ENCODE data around the gene C10orf67. TPM values are rescaled to one million over a fixed set of nuclear protein-coding genes. Genes with fewer than 3 reads are reported as not detected.
A peak's percentile ranks its signal among the peaks of the same experiment; 100 is the strongest.

Gene C10orf67
- total and polyA plus RNA-seq, 11 donors: 0.12 to 1.00 (median 0.43) TPM

GRCh38 chr10:23196915-23197314, 147.7 kb downstream of the C10orf67 start:
- Histone ChIP-seq H3K4me3 (no peak overlapping the region), H3K36me3 (no peaks in the 10 kb centered on the region), H3K27me3 (peaks cover 40 to 99% (median 74%) of the 10 kb centered on the region in 9 donors), H3K27ac (no peak overlapping the region), H3K4me1 (peaks cover 0 to 35% (median 5%) of the 10 kb centered on the region in 12 donors), H3K9me3 (no peaks in the 10 kb centered on the region)
- ATAC-seq (no peak), DNase-seq (no peak)
- intact Hi-C loops (cut with DNase I): no loop called here
- TF ChIP-seq CTCF (IDR thresholded peaks at IDR 0.05): no peak
- TF ChIP-seq POLR2A (IDR thresholded peaks at IDR 0.05): no peak
- 8 to 19% (median 9%) methylated on average over 2 to 3 of the region's 3 CpGs for WGBS, 4 donors

GRCh38 chr10:23195846-23196600, 148.6 kb downstream of the C10orf67 start:
- Histone ChIP-seq H3K9me3 (no peaks in the 10 kb centered on the region), H3K4me1 (peaks cover 0 to 42% (median 6%) of the 10 kb centered on the region in 12 donors), H3K36me3 (no peaks in the 10 kb centered on the region), H3K27me3 (peaks cover 49 to 99% (median 76%) of the 10 kb centered on the region in 9 donors), H3K4me3 (no peak overlapping the region), H3K27ac (no peak overlapping the region)
- TF ChIP-seq CTCF (IDR thresholded peaks at IDR 0.05) (no peak), POLR2A (IDR thresholded peaks at IDR 0.05) (no peak)
- DNase-seq: no peak
- intact Hi-C loops (cut with DNase I): no loop called here
- ATAC-seq: no peak
- 3 to 5% (median 4%) methylated on average over 13 of the region's 13 CpGs for WGBS, 4 donors

- 3 to 6% (median 3%) methylated on average over 48 to 70 of the region's 70 CpGs for WGBS, 4 donors
- intact Hi-C loops (cut with DNase I): no loop called here
- Histone ChIP-seq H3K27me3 (peaks cover 53 to 97% (median 74%) of the 10 kb centered on the region in 9 donors), H3K36me3 (no peaks in the 10 kb centered on the region), H3K4me3 (peak overlapping the region in 11 of 12 donors; percentile 3 to 21 (median 14)), H3K9me3 (no peaks in the 10 kb centered on the region), H3K4me1 (peaks cover 0 to 42% (median 6%) of the 10 kb centered on the region in 12 donors), H3K27ac (no peak overlapping the region)
- ATAC-seq: peak in 1 of 4 donors; percentile 42
- no peak for TF ChIP-seq CTCF (IDR thresholded peaks at IDR 0.05)
- TF ChIP-seq POLR2A (IDR thresholded peaks at IDR 0.05): no peak
- DNase-seq: no peak
Observed at GRCh38 chr10:23194966-23195845, 149.4 kb downstream of the C10orf67 start.

- H3K36me3 ChIP-seq: no peaks in the 10 kb centered on the region
- no peak overlapping the region for H3K27ac ChIP-seq
- ATAC-seq: no peak
- no peak for TF ChIP-seq CTCF (IDR thresholded peaks at IDR 0.05)
- no peak for TF ChIP-seq POLR2A (IDR thresholded peaks at IDR 0.05)
- H3K4me3 ChIP-seq: peak overlapping the region in 8 of 12 donors; percentile 3 to 21 (median 16)
- H3K27me3 ChIP-seq: peaks cover 53 to 97% (median 80%) of the 10 kb centered on the region in 9 donors
- intact Hi-C loops (cut with DNase I): no loop called here
- H3K9me3 ChIP-seq: no peaks in the 10 kb centered on the region
- no peak for DNase-seq
- H3K4me1 ChIP-seq: peaks cover 0 to 42% (median 6%) of the 10 kb centered on the region in 12 donors
- WGBS, 4 donors: 8 to 15% (median 9%) methylated on average over 11 to 13 of the region's 13 CpGs
Observed at GRCh38 chr10:23194471-23194965, 150.1 kb downstream of the C10orf67 start.
